Measurements from ENCODE around the gene LRRN3.

DNA sequence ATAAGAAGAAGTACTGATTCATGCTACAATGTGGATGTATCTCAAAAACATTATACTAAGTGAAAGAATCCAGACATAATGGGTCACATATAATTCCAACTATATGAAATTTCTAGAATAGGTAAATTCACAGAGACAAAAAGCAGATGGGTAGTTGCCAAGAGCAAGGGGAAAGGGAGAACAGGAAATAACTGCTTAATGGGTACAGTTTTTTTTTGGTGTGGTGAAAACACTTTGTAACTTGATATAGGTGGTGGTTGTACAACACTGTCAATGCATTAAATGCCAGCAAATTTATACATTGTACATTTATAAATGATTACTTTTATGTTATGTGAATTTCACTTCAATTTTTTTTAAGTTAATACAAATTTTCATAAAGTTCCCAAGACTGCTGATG, 19.4 kb upstream of the LRRN3 start:
- TF ChIP-seq, protein P1, sequence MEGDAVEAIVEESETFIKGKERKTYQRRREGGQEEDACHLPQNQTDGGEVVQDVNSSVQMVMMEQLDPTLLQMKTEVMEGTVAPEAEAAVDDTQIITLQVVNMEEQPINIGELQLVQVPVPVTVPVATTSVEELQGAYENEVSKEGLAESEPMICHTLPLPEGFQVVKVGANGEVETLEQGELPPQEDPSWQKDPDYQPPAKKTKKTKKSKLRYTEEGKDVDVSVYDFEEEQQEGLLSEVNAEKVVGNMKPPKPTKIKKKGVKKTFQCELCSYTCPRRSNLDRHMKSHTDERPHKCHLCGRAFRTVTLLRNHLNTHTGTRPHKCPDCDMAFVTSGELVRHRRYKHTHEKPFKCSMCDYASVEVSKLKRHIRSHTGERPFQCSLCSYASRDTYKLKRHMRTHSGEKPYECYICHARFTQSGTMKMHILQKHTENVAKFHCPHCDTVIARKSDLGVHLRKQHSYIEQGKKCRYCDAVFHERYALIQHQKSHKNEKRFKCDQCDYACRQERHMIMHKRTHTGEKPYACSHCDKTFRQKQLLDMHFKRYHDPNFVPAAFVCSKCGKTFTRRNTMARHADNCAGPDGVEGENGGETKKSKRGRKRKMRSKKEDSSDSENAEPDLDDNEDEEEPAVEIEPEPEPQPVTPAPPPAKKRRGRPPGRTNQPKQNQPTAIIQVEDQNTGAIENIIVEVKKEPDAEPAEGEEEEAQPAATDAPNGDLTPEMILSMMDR (IDR thresholded peaks at IDR 0.05): no peak
- TF ChIP-seq POLR2AphosphoS5 (IDR thresholded peaks at IDR 0.05): no peak
- no peak for TF ChIP-seq POLR2A (IDR thresholded peaks at IDR 0.05)
